SK-N-MC (cell line): ENCODE data around the gene DLGAP1.
A peak's percentile ranks its signal among the peaks of the same experiment; 100 is the strongest.

Experiments used
- DNase-seq: peaks from one replicate; pipeline ENCODE4 v3.0.0-alpha.2; 2011; ENCODE audit warnings: low read depth, low spot score
- H3K27ac ChIP-seq: fragments of 200-600 bp; sonication (generic); 2 replicates; pipeline ENCODE4 v1.5.1; 2016; ENCODE audit warnings: mixed run types
- H3K36me3 ChIP-seq: fragments of 200-600 bp; sonication (generic); 2 replicates; pipeline ENCODE4 v1.6.1; 2017; ENCODE audit warnings: antibody characterized with exemption, low read length, mixed read lengths; ENCODE audit not compliant: insufficient read depth
- H3K4me3 ChIP-seq: fragments of 200-600 bp; sonication (generic); 2 replicates; pipeline ENCODE4 v1.5.1; 2016
- H3K9ac ChIP-seq: fragments of 200-600 bp; sonication (generic); 2 replicates; pipeline ENCODE4 v1.8.0; 2017; ENCODE audit warnings: mixed run types, mixed read lengths; ENCODE audit not compliant: insufficient read length
- H3K9me3 ChIP-seq: fragments of 200-600 bp; sonication (generic); 2 replicates; pipeline ENCODE4 v1.6.1; 2017; ENCODE audit warnings: low read depth, mild to moderate bottlenecking, antibody characterized with exemption, low read length, moderate library complexity, mixed read lengths
- EZH2 ChIP-seq: fragments of 200-600 bp; sonication (generic); IDR thresholded peaks from one replicate; pipeline ENCODE4 v1.6.1; 2017; ENCODE audit warnings: antibody characterized with exemption
- FOXP2 ChIP-seq: optimal IDR thresholded peaks from 2 replicates; pipeline ENCODE3; 2011; ENCODE audit warnings: mild to moderate bottlenecking, moderate library complexity; ENCODE audit not compliant: insufficient read depth; ENCODE audit errors: extremely low read length, control extremely low read depth
- POLR2AphosphoS5 ChIP-seq: IDR thresholded peaks from 2 replicates; pipeline ENCODE4 v1.6.1; 2012; ENCODE audit warnings: mild to moderate bottlenecking, low read depth, low read length, borderline replicate concordance

The DLGAP1 gene

DNA sequence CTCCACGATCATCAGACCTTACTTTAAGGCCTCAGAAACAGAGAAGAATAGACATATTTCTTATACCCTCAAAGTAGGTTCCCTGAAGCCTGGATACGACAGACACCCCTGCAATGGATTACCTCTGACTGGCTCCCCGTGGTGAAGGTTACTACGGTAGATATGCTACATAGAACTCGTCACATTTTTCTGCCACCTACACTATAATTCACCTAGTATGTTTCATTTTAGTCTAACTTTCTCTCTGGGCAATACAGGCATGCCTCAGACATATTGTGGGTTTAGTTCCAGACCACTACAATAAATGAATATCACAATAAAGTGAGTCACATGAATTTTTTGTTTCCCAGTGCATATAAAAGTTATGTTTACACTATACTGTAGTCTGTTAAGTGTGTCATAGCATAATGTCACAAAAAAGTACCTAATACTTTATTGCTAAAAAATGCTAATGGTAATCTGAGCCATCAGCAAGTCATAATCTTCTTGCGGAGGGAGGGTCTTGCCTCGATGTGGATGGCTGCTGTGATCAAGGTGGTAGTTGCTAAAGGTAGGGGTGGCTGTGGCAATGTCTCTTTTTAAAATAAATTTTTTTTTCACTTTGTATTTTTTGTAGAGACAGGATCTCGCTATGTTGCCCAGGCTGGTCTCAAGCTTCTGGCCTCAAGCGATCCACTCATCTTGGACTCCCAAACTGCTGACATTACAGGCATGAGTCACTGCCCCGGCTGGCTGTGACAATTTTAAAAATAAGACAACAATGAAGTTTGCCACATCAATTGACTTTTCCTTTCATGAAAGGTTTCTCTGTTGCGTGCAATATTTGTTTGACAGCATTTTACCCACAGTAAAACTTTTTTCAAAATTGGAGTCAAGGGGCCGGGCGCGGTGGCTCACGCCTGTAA, 940.5 kb downstream of the DLGAP1 start:
- Histone ChIP-seq H3K4me3 (no peak overlapping the region), H3K9me3 (no peaks in the 10 kb centered on the region), H3K9ac (no peak overlapping the region), H3K36me3 (no peaks in the 10 kb centered on the region), H3K27ac (no peak overlapping the region)
- DNase-seq = no peak
- TF ChIP-seq EZH2 (no peak), POLR2AphosphoS5 (no peak)

GRCh38 chr18:3513481-3513880, 941.6 kb downstream of the DLGAP1 start:
- Histone ChIP-seq H3K4me3 (no peak overlapping the region), H3K9me3 (no peaks in the 10 kb centered on the region), H3K36me3 (no peaks in the 10 kb centered on the region), H3K27ac (no peak overlapping the region), H3K9ac (no peak overlapping the region)
- no peak for DNase-seq
- TF ChIP-seq POLR2AphosphoS5 (no peak), EZH2 (no peak), FOXP2 (no peak)

DNA sequence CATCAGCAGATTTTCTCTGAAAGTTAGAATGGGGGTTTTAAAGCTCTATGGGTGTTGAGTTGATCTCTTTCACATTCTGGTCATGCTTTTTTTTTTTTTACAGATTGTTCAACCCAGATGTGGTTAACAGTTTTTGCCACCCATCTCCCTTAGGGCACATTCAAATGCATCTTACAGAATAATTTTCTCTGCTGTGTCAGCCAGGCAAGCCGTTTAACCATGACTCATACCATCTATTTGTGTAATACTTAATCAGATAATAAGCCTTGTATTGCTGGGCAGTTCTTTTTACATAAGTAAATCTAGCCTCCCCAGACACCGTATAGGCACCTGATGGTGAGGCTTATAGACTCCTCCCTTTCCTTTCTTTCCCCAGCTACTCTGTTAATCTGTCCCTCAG, 943.1 kb downstream of the DLGAP1 start:
- H3K36me3 ChIP-seq = no peaks in the 10 kb centered on the region
- TF ChIP-seq EZH2 = no peak
- TF ChIP-seq FOXP2 = no peak
- TF ChIP-seq POLR2AphosphoS5 = no peak
- peak overlapping the region; percentile 49 for H3K4me3 ChIP-seq
- DNase-seq = peak; percentile 94
- H3K9me3 ChIP-seq = no peaks in the 10 kb centered on the region
- H3K27ac ChIP-seq = peak overlapping the region; percentile 87
- peak overlapping the region; percentile 6 for H3K9ac ChIP-seq

DNA sequence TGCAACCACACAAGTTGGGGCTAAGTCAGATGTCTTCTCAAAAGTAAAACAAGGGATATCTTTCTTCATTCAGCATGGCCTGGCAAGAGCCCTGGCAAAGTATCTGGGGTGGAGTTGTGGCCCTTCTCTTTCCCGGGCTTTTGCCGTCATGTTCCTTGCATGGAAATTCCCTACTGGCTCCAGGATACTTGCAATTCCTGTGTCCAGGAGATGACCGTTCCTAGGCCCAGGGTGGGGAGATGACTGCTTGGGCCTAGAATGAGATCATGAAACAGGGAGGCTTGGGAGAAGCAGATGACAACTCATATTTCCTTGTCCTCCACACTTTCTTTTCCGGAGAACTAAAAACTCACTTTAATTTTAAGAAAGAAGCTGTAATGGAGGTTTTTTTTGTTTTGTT, 944.2 kb downstream of the DLGAP1 start:
- H3K9me3 ChIP-seq = no peaks in the 10 kb centered on the region

DNA sequence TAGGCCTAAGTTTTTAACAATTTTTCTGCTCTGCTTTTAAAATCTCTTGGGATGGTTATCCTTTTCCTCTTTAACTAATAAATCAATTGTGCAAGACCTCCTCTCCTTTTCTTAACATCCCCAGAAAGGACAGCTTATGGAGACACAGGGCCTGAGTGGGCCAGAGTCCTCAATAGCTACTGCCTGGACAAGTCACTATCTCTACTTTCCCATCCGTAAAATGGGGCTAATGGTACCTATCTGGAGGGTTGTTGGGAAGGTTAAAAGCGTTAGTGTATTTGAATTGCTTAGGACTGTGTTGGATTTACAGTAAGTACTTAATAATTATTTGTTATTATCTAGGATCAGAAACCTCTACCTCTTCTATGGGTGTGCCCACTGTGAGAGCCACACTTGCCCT, 945.1 kb downstream of the DLGAP1 start:
- Histone ChIP-seq H3K36me3 (no peaks in the 10 kb centered on the region), H3K4me3 (no peak overlapping the region), H3K9me3 (no peaks in the 10 kb centered on the region), H3K9ac (no peak overlapping the region), H3K27ac (0 out of 2 replicates have a peak overlapping the region, but pooled peaks have one; percentile 64)
- DNase-seq = no peak
- TF ChIP-seq EZH2 (no peak), POLR2AphosphoS5 (no peak), FOXP2 (no peak)

More for the DNA sequence above, 944.2 kb downstream of the DLGAP1 start:
- Histone ChIP-seq H3K27ac (peak overlapping the region; percentile 87; the same call in 1 of the 2 replicates), H3K36me3 (no peaks in the 10 kb centered on the region), H3K4me3 (no peak overlapping the region), H3K9ac (no peak overlapping the region)
- no peak for TF ChIP-seq EZH2
- TF ChIP-seq FOXP2 = no peak
- TF ChIP-seq POLR2AphosphoS5 = no peak
- DNase-seq = no peak

DNA sequence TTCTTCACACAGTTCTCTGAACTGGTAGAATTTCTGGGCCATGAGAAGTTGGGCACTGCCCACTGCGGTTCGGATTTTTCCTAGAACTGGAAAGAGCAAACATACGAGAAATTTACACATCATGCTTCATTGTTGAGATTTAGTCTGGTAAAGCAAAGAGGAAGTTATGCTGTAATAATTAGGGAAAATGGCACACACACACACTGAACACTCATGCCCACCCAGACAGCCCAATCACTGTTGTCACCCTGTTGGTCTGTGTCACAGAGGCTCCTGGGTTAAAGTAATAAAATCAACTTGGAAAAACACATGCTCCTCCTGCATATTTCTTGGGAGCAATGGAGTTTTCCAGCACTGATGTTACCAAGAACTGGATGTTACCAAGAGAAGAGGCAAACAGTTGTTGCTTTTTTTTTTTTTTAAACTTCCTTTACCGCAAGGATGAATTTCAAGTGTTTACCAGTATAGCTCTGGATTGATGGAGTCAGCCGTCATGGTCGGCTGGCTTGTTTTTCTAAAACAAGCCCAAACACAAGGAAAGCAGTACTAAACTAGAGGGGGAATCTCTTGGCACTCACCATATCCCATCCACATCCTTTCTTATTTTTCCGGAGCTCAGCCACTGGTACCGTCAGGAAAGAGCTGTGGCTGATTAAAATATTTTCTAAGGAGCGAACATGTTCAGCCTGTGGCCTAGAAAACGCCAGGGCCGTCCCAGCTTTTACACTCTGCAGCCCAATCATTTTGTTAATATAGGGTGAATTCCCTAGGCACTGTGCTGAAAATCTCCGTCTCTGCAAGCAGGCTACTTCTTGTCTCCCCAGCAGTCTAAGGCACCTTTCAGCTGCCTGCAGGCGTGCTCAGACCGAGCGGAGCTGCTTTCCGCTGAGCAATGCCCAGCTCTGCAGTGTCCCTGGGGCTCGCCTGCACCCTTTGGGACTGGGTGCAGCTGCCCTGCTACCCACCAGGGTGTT, 946.2 kb downstream of the DLGAP1 start:
- Histone ChIP-seq H3K9me3 (no peaks in the 10 kb centered on the region), H3K9ac (no peak overlapping the region), H3K36me3 (no peaks in the 10 kb centered on the region), H3K4me3 (peak overlapping the region; percentile 20), H3K27ac (peak overlapping the region; percentile 64)
- TF ChIP-seq POLR2AphosphoS5 (no peak), EZH2 (no peak), FOXP2 (no peak)
- DNase-seq = no peak

GRCh38 chr18:3504637-3505036, 950.5 kb downstream of the DLGAP1 start:
- TF ChIP-seq EZH2 (no peak), POLR2AphosphoS5 (no peak), FOXP2 (no peak)
- no peaks in the 10 kb centered on the region for H3K9me3 ChIP-seq
- no peaks in the 10 kb centered on the region for H3K36me3 ChIP-seq
- H3K27ac ChIP-seq = no peak overlapping the region
- no peak for DNase-seq
- H3K9ac ChIP-seq = no peak overlapping the region
- no peak overlapping the region for H3K4me3 ChIP-seq

DNA sequence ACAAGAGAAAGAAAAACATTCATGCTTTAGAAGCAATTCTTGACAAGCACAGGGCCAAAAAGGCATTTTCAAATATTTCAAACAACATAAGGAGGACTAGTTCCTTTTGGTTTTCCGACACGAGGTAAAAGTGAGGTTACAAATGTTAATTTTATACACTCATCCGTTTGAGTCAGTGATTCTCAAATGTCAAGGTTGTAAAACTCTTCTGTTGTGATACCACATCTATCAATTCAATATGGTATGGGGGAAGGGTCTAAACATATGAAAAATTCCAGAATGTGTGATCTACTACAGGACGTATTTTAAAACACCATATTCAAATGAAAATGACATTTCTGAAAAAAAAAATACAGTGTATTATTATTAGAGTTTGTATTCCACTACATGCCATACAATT, 952.5 kb downstream of the DLGAP1 start:
- TF ChIP-seq POLR2AphosphoS5 (no peak), EZH2 (no peak), FOXP2 (no peak)
- no peak for DNase-seq
- Histone ChIP-seq H3K27ac (no peak overlapping the region), H3K9ac (no peak overlapping the region), H3K9me3 (no peaks in the 10 kb centered on the region), H3K36me3 (no peaks in the 10 kb centered on the region), H3K4me3 (no peak overlapping the region)
